Upper lobe of left lung (tissue), 6 donors: Measurements from ENCODE around the gene SMAD6. TPM values are rescaled to one million over a fixed set of nuclear protein-coding genes. Genes with fewer than 3 reads are reported as not detected.

Experiments
- ATAC-seq, 2 donors: fragments of 200-7000 bp; cut with Tn5 transposase; one replicate each; pipeline ENCODE4 v1.9.1; 2022; ENCODE audit warnings: mild to moderate bottlenecking in 2 of 2, moderate library complexity in 2 of 2; ENCODE audit not compliant: low FRiP score in 2 of 2
- DNase-seq, 2 donors: peaks; one replicate each; pipeline ENCODE4 v3.0.0-alpha.2; 2019 to 2020
- H3K27ac ChIP-seq, 4 donors: fragments of 200-600 bp; sonication (generic); one replicate each; pipeline ENCODE4 v1.5.1; 2016 to 2019
- H3K27me3 ChIP-seq, 4 donors: fragments of 200-600 bp; sonication (generic); one replicate each; pipeline ENCODE4 v1.5.1; 2017 to 2019
- H3K36me3 ChIP-seq, 4 donors: fragments of 200-600 bp; sonication (generic); one replicate each; pipeline ENCODE4 v1.5.1; 2016 to 2019
- H3K4me1 ChIP-seq, 4 donors: fragments of 200-600 bp; sonication (generic); one replicate each; pipeline ENCODE4 v1.5.1; 2018 to 2019
- H3K4me3 ChIP-seq, 4 donors: fragments of 200-600 bp; sonication (generic); one replicate each; pipeline ENCODE4 v1.5.1; 2017 to 2019; ENCODE audit warnings: mild to moderate bottlenecking in 2 of 4, moderate library complexity in 1 of 4
- H3K9me3 ChIP-seq, 4 donors: fragments of 200-600 bp; sonication (generic); one replicate each; pipeline ENCODE4 v1.5.1; 2018 to 2019
- CTCF ChIP-seq, 6 experiments: fragments of 450-650 bp in 4 of 6; fragments of 200-600 bp in 2 of 6; sonication (generic) in 2 of 6; IDR thresholded peaks; one replicate each; pipeline ENCODE4 v1.5.1; 2016 to 2019; ENCODE audit warnings: antibody characterized with exemption in 6 of 6
- EP300 ChIP-seq, 4 donors: sonication (generic); formaldehyde crosslinking; IDR thresholded peaks; one replicate each; pipeline ENCODE4 v1.5.1; 2017; ENCODE audit warnings: antibody characterized with exemption in 4 of 4, control low read depth in 2 of 4
- POLR2A ChIP-seq, 4 donors: fragments of 450-650 bp; IDR thresholded peaks; one replicate each; pipeline ENCODE4 v1.5.1; 2016 to 2017; ENCODE audit warnings: antibody characterized with exemption in 4 of 4, mild to moderate bottlenecking in 2 of 4
- POLR2AphosphoS5 ChIP-seq, 2 donors: sonication (generic); formaldehyde crosslinking; IDR thresholded peaks; one replicate each; pipeline ENCODE4 v1.5.1; 2017; ENCODE audit warnings: antibody characterized with exemption in 2 of 2
- WGBS, 2 donors: methylation state at CpG; one replicate each; pipeline ENCODE4 v1.1.5; 2017 to 2018; 5-methylcytosine and 5-hydroxymethylcytosine counted together
- total RNA-seq, 6 donors: library from RNA; depleted of rRNA in 4 of 6; stranded (reverse); fragments of >200 nt in 4 of 6; gene quantifications; one replicate each; pipeline versions ENCODE4 v1.1.0 to v1.2.1, GENCODE V29; 2016 to 2021
- donor health status: DM: no; HTN: no; CAD: no; lungs with moderate emphysema.
- donor health status: DM: no; HTN: yes; CAD: no; lungs with severe emphysema.

SMAD6 gene
- total RNA-seq, 6 donors from 2014 or later: 76.6 to 377 (median 102) TPM

- peaks cover 0 to 7% (median 4%) of the 10 kb centered on the region in 4 donors for H3K36me3 ChIP-seq
- no peaks in the 10 kb centered on the region for H3K27me3 ChIP-seq
- no peak overlapping the region for H3K4me3 ChIP-seq
- H3K4me1 ChIP-seq: peaks cover 68 to 96% (median 92%) of the 10 kb centered on the region in 4 donors
- TF ChIP-seq CTCF (IDR thresholded peaks at IDR 0.05): no peak
- TF ChIP-seq POLR2AphosphoS5 (IDR thresholded peaks at IDR 0.05): no peak
- no peak for TF ChIP-seq EP300 (IDR thresholded peaks at IDR 0.05)
- TF ChIP-seq POLR2A (IDR thresholded peaks at IDR 0.05): no peak
- H3K9me3 ChIP-seq: no peaks in the 10 kb centered on the region
- whole genome bisulfite sequencing, 2 donors: 45 to 49% methylated on average over 3 of the region's 3 CpGs
- DNase-seq (no peak), ATAC-seq (no peak)
- peak overlapping the region in 2 of 4 donors; percentile 13 to 64 for H3K27ac ChIP-seq
These were observed 46.6 kb downstream of the SMAD6 start for GRCh38 chr15:66748708-66749035.

- 61 to 63% methylated on average over 8 of the region's 8 CpGs for WGBS, 2 donors
- DNase-seq (no peak), ATAC-seq (no peak)
- peaks cover 69 to 93% (median 88%) of the 10 kb centered on the region in 4 donors for H3K4me1 ChIP-seq
- H3K27me3 ChIP-seq: no peaks in the 10 kb centered on the region
- H3K4me3 ChIP-seq: no peak overlapping the region
- no peak for TF ChIP-seq CTCF (IDR thresholded peaks at IDR 0.05)
- no peak for TF ChIP-seq POLR2A (IDR thresholded peaks at IDR 0.05)
- no peak for TF ChIP-seq POLR2AphosphoS5 (IDR thresholded peaks at IDR 0.05)
- TF ChIP-seq EP300 (IDR thresholded peaks at IDR 0.05): no peak
- H3K9me3 ChIP-seq: peaks cover 0 to 1% (median under 1%) of the 10 kb centered on the region in 4 donors
- peak overlapping the region in 3 of 4 donors; percentile 46 to 64 (median 56) for H3K27ac ChIP-seq
- H3K36me3 ChIP-seq: peaks cover 0 to 14% (median 4%) of the 10 kb centered on the region in 4 donors
These were observed 48.0 kb downstream of the SMAD6 start for GRCh38 chr15:66749841-66750575.

- DNase-seq: no peak
- no peak for TF ChIP-seq CTCF (IDR thresholded peaks at IDR 0.05)
- WGBS, 2 donors: 74 to 80% methylated on average over 9 of the region's 9 CpGs
- H3K27me3 ChIP-seq: no peaks in the 10 kb centered on the region
- H3K4me1 ChIP-seq: peaks cover 66 to 93% (median 84%) of the 10 kb centered on the region in 4 donors
- no peak overlapping the region for H3K4me3 ChIP-seq
- peak overlapping the region in 3 of 4 donors; percentile 46 to 64 (median 56) for H3K27ac ChIP-seq
- ATAC-seq: no peak
- H3K9me3 ChIP-seq: peaks cover 0 to 7% (median 3%) of the 10 kb centered on the region in 4 donors
- peaks cover 0 to 18% (median 4%) of the 10 kb centered on the region in 4 donors for H3K36me3 ChIP-seq
These were observed 48.6 kb downstream of the SMAD6 start for GRCh38 chr15:66750609-66751008.

- TF ChIP-seq CTCF (IDR thresholded peaks at IDR 0.05) (no peak), POLR2AphosphoS5 (IDR thresholded peaks at IDR 0.05) (peak; percentile 43 to 44), POLR2A (IDR thresholded peaks at IDR 0.05) (no peak), EP300 (IDR thresholded peaks at IDR 0.05) (no peak)
- ATAC-seq: no peak
- Histone ChIP-seq H3K36me3 (peaks cover 0 to 18% (median 4%) of the 10 kb centered on the region in 4 donors), H3K4me1 (peaks cover 61 to 93% (median 82%) of the 10 kb centered on the region in 4 donors), H3K27ac (peak overlapping the region; percentile 9 to 64 (median 54)), H3K9me3 (peaks cover 0 to 8% (median 3%) of the 10 kb centered on the region in 4 donors), H3K27me3 (no peaks in the 10 kb centered on the region), H3K4me3 (no peak overlapping the region)
- peak in 1 of 2 donors; percentile 32 for DNase-seq
- WGBS, 2 donors: 25 to 45% methylated on average over 6 to 7 of the region's 7 CpGs
These were observed 49.5 kb downstream of the SMAD6 start for GRCh38 chr15:66751579-66751978.
